GM18907 (cell line): ENCODE measurements around the gene PADI2.

Source experiments
- ATAC-seq: cut with Tn5 transposase; IDR thresholded peaks from one replicate; pipeline ENCODE4 v1.9.1; 2021; ENCODE audit warnings: mild to moderate bottlenecking, moderate library complexity; ENCODE audit not compliant: unreplicated experiment

Gene PADI2

DNA sequence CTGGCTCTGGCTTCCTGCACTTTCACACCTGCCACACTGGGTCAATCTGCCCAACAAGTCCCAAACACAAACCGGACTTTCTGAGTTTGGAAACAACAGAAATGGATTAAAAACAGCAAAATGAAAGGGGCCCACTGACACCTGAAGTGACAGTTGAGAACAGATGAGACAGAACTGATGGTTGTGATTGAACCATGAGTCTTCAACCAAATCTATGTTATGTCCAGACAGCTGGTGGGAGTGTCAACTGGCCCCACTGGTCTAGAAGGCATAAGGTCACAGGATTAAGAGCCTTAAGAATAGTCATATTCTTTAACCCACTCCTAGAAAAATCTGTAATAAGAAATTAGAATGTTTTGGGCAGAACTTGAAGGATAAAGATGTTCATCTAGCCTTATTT, 94.5 kb downstream of the PADI2 start:
- no peak for ATAC-seq

DNA sequence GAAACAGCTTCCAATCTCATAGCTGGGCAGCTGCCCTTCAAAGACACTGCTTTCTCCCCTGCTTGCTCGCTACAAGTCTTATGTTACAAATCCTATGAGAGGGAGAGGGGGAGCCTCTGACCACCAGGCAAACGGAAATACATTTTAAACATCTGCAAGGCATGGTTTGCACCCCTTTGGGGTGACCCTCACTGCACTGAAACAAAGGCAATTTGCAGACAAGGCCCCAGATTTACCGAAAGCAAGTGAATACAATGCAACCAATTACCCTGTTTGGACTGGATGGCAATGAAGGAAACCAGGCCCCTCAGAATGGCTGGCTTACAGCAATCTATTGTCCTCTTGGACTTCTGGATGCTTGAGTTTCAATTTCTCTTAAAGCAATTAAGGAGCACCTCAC, 95.7 kb downstream of the PADI2 start:
- ATAC-seq, result no peak

DNA sequence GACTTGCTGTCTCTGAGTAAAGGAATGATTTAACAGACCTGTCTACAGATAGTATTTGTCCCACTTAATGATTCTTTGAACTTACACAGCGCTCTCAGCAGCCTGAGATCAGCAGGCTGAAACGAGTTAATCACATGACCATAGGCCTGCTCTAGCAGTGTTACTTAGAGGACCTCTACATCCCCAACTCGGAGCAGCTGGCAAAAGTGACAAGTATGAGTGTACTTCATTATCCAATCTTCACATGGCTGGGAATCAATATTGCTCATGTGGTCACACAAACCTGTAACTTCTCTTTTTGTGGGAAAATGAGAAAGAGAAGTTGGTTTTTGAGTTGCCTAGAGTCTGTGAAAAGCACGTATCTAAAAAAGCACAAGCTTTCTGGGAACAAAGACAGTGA, 96.1 kb downstream of the PADI2 start:
- peak; percentile 53 for ATAC-seq

DNA sequence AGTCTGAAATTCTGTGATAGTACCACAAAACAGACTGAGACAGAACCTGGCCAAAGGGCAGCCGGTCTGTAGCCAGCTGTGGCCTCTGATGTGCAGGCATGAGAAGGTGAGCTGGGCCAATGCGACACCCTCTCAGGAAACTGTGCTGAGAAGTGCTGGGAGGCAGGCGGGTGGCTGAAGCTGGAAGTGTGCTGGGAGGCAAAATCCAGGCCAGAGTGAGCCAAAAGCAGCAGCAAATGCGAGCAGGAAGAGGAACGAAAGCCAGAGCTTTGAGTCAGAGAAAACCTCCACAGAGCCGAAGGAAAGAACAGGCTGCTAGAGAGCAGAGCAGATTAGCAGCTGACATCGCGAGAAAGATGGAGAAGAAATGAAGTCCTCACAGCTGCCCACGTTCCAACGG, 97.4 kb downstream of the PADI2 start:
- no peak for ATAC-seq

DNA sequence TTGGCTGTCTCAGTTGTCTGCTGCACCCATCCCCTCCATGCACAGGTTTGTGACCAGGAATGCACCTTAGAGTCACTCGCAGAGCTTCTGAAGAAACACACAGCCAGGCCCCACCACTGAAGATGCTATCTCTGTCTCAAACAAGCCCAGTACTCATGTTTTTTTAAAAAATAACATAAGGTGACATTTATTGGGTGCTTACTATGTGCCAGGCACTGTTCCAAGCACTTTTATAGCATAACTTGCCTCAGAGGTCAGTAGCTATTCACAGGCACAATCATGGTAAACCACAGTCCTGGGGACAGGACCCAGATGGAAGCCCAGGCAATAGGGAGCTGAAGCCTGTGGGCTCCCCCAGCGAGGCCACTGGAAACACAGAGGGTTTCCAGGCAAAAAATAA, 98.7 kb downstream of the PADI2 start:
- no peak for ATAC-seq

DNA sequence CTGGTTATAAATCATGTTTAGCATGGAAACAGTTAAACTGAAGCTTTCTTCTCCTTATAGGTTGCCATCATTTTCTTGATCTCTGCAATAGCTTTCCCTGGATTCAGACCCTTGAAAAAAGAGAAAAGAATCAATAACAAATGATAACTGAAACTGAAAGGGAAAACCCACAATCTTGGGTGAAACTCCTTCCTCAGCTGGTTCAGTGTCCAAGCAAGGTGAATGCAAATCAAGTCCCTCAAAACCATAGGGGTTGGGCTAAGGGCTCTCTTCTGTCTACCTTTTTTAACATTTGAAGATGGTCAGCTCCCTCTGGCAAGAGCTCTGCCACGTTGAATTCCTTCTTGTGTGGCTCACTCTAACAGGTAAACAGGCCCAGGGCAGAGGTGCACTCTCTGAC, 100.4 kb downstream of the PADI2 start:
- peak; percentile 42 for ATAC-seq

DNA sequence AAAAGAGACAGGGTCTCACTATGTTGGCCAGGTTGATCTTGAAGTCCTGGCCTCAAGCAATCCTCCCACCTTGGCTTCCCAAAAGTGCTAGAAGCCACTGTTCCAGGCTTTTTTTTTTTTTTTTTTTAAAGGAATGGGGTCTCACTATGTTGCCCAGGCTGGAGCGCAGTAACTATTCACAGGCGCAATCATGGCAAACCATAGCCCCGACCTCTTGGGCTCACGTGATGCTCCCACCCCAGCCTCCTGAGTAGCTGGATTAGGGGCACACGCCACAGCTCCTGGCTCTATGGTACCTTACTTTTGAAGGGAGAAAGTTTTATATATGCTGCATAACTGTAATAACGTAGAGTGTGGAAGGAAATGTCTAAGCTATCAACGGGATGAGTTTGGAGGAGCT, 101.8 kb downstream of the PADI2 start:
- no peak for ATAC-seq
